Adrenal gland (tissue), 5 donors: ENCODE measurements around the gene ASS1.

ENCODE experiments used
- POLR2A ChIP-seq, 2 donors: fragments of 450-650 bp; IDR thresholded peaks; one replicate each; pipeline ENCODE4 v1.6.1; 2017; ENCODE audit warnings: antibody characterized with exemption in 2 of 2, mild to moderate bottlenecking in 2 of 2, moderate library complexity in 1 of 2
- TF ChIP-seq, protein P1 (sequence below), 6 experiments: fragments of 450-650 bp in 4 of 6; fragments of 200-600 bp in 2 of 6; sonication (generic) in 1 of 6; IDR thresholded peaks; 1 replicate in 5 of 6; 2 replicates in 1 of 6; pipeline versions ENCODE4 v1.5.1 to v1.8.0; 2016 to 2021; ENCODE audit warnings: antibody characterized with exemption in 6 of 6, mild to moderate bottlenecking in 2 of 6, moderate library complexity in 1 of 6
- donor health status: DM: no; HTN: no; CAD: no.

GRCh38 chr9:130437011-130437789, 7.6 kb upstream of the ASS1 start:
- TF ChIP-seq POLR2A (IDR thresholded peaks at IDR 0.05): no peak
- TF ChIP-seq, protein P1, sequence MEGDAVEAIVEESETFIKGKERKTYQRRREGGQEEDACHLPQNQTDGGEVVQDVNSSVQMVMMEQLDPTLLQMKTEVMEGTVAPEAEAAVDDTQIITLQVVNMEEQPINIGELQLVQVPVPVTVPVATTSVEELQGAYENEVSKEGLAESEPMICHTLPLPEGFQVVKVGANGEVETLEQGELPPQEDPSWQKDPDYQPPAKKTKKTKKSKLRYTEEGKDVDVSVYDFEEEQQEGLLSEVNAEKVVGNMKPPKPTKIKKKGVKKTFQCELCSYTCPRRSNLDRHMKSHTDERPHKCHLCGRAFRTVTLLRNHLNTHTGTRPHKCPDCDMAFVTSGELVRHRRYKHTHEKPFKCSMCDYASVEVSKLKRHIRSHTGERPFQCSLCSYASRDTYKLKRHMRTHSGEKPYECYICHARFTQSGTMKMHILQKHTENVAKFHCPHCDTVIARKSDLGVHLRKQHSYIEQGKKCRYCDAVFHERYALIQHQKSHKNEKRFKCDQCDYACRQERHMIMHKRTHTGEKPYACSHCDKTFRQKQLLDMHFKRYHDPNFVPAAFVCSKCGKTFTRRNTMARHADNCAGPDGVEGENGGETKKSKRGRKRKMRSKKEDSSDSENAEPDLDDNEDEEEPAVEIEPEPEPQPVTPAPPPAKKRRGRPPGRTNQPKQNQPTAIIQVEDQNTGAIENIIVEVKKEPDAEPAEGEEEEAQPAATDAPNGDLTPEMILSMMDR (IDR thresholded peaks at IDR 0.05): no peak
